Neuronal stem cell (in vitro differentiated cells): ENCODE measurements around the gene NAT10.
"Not testable (repeated sequence)": the region's sequence is repeated elsewhere in the genome, so short reads cannot be mapped to it uniquely, and the experiment has no call there.

Experiments
- DNase-seq: peaks from one replicate; pipeline ENCODE4 v3.0.0-alpha.2; 2013; ENCODE audit warnings: low spot score
- H2AFZ ChIP-seq: one replicate; pipeline ENCODE4 v1.6.1; 2013; ENCODE audit warnings: mild to moderate bottlenecking, low read length, inconsistent platforms
- H2AK5ac ChIP-seq: 2 replicates; pipeline ENCODE4 v1.6.1; 2013; ENCODE audit warnings: low read depth, mild to moderate bottlenecking, inconsistent platforms, low read length, moderate library complexity, mixed read lengths
- H2BK120ac ChIP-seq: 2 replicates; pipeline ENCODE4 v1.6.1; 2013; ENCODE audit warnings: low read depth, mild to moderate bottlenecking, inconsistent platforms, low read length, moderate library complexity, mixed read lengths
- H2BK12ac ChIP-seq: one replicate; pipeline ENCODE4 v1.6.1; 2013; ENCODE audit warnings: low read length, inconsistent platforms
- H2BK15ac ChIP-seq: 2 replicates; pipeline ENCODE4 v1.6.1; 2013; ENCODE audit warnings: mild to moderate bottlenecking, low read length, inconsistent platforms, mixed read lengths
- H2BK5ac ChIP-seq: one replicate; pipeline ENCODE4 v1.6.1; 2013; ENCODE audit warnings: inconsistent platforms, mild to moderate bottlenecking, low read length, moderate library complexity
- H3K14ac ChIP-seq: one replicate; pipeline ENCODE4 v1.6.1; 2013; ENCODE audit warnings: low read length, inconsistent platforms
- H3K18ac ChIP-seq: 2 replicates; pipeline ENCODE4 v1.6.1; 2013; ENCODE audit warnings: low read length, inconsistent platforms
- H3K23ac ChIP-seq: 2 replicates; pipeline ENCODE4 v1.6.1; 2013; ENCODE audit warnings: low read depth, mild to moderate bottlenecking, mixed read lengths, low read length, inconsistent platforms; ENCODE audit not compliant: poor library complexity
- H3K27ac ChIP-seq: replicated peaks from 3 replicates; pipeline ENCODE4 v1.5.1; 2013; ENCODE audit warnings: low read length, inconsistent platforms
- H3K27me3 ChIP-seq, 3 experiments: 2 replicates each; pipeline ENCODE4 v1.6.1; 2013; ENCODE audit warnings: low read length in 3 of 3, mild to moderate bottlenecking in 2 of 3, inconsistent platforms in 1 of 3, low read depth in 1 of 3, mixed read lengths in 1 of 3, moderate library complexity in 1 of 3; ENCODE audit not compliant: control insufficient read depth in 3 of 3, insufficient read depth in 3 of 3
- H3K36me3 ChIP-seq, 2 donors: replicated peaks in 1 of 2; 2 replicates each; pipeline ENCODE4 v1.6.1; 2013; ENCODE audit warnings: low read length in 2 of 2; ENCODE audit not compliant: control insufficient read depth in 2 of 2, insufficient read depth in 2 of 2
- H3K4ac ChIP-seq: 2 replicates; pipeline ENCODE4 v1.6.1; 2013; ENCODE audit warnings: inconsistent platforms, mild to moderate bottlenecking, low read length, moderate library complexity
- H3K4me1 ChIP-seq, 2 donors: 1 replicate in 1 of 2; 2 replicates in 1 of 2; pipeline ENCODE4 v1.6.1; 2013; ENCODE audit warnings: low read length in 2 of 2, low read depth in 1 of 2; ENCODE audit not compliant: control insufficient read depth in 2 of 2, insufficient read depth in 1 of 2
- H3K4me2 ChIP-seq: one replicate; pipeline ENCODE4 v1.6.1; 2013; ENCODE audit warnings: mild to moderate bottlenecking, low read length, inconsistent platforms; ENCODE audit not compliant: insufficient read depth, poor library complexity, severe bottlenecking
- H3K4me3 ChIP-seq, 2 donors: 2 replicates each; pipeline ENCODE4 v1.5.1; 2013; ENCODE audit warnings: low read length in 2 of 2, mild to moderate bottlenecking in 2 of 2, inconsistent platforms in 1 of 2, moderate library complexity in 1 of 2
- H3K79me1 ChIP-seq: one replicate; pipeline ENCODE4 v1.6.1; 2013; ENCODE audit warnings: low read depth, mild to moderate bottlenecking, inconsistent platforms, low read length, moderate library complexity
- H3K9ac ChIP-seq: one replicate; pipeline ENCODE4 v1.6.1; 2013; ENCODE audit warnings: mild to moderate bottlenecking, low read depth, low read length, inconsistent platforms; ENCODE audit not compliant: poor library complexity
- H3K9me3 ChIP-seq, 2 donors: replicated peaks in 1 of 2; 2 replicates each; pipeline versions ENCODE3 to v1.6.1; 2013; ENCODE audit warnings: low read length in 2 of 2, mild to moderate bottlenecking in 2 of 2, inconsistent platforms in 1 of 2, low read depth in 1 of 2, mixed read lengths in 1 of 2, moderate library complexity in 1 of 2; ENCODE audit not compliant: control insufficient read depth in 2 of 2, insufficient read depth in 1 of 2
- H4K8ac ChIP-seq: one replicate; pipeline ENCODE4 v1.6.1; 2013; ENCODE audit warnings: low read depth, mild to moderate bottlenecking, inconsistent platforms, low read length, moderate library complexity
- H4K91ac ChIP-seq: one replicate; pipeline ENCODE4 v1.6.1; 2013; ENCODE audit warnings: low read length, low read depth, mild to moderate bottlenecking, inconsistent platforms; ENCODE audit not compliant: poor library complexity
- whole genome bisulfite sequencing, 2 donors: extraction: QIAGEN DNeasy Blood & Tissue Kit; methylation state at CpG; one replicate each; pipeline ENCODE4 v1.1.7; 2013; ENCODE audit warnings: missing lambda C conversion rate in 2 of 2, mixed read lengths in 1 of 2; ENCODE audit not compliant: insufficient read length in 2 of 2, insufficient replicate concordance in 1 of 2; ENCODE audit errors: extremely low coverage in 2 of 2; 5-methylcytosine and 5-hydroxymethylcytosine counted together

NAT10 gene

GRCh38 chr11:34065505-34066203, 39.8 kb upstream of the NAT10 start:
- Histone ChIP-seq H3K27ac (no peak overlapping the region), H3K9ac (no peak overlapping the region), H2BK5ac (no peak overlapping the region), H3K14ac (no peak overlapping the region), H3K18ac (no peak overlapping the region), H3K9me3 (no peaks in the 10 kb centered on the region), H2BK15ac (no peak overlapping the region), H3K23ac (no peak overlapping the region), H3K4me2 (no peak overlapping the region), H3K27me3 (no peaks in the 10 kb centered on the region), H2AFZ (no peak overlapping the region), H2AK5ac (no peak overlapping the region), H3K36me3 (peaks cover 6 to 87% of the 10 kb centered on the region in 2 donors), H3K79me1 (peaks cover 1% of the 10 kb centered on the region), H4K91ac (no peak overlapping the region), H2BK120ac (no peak overlapping the region), H3K4ac (no peak overlapping the region), H3K4me1 (no peaks in the 10 kb centered on the region), H2BK12ac (no peak overlapping the region), H3K4me3 (no peak overlapping the region), H4K8ac (no peak overlapping the region)
- DNase-seq, result no peak
- WGBS, 2 donors, result no CpG with 5 or more reads among the region's 6 CpGs

DNA sequence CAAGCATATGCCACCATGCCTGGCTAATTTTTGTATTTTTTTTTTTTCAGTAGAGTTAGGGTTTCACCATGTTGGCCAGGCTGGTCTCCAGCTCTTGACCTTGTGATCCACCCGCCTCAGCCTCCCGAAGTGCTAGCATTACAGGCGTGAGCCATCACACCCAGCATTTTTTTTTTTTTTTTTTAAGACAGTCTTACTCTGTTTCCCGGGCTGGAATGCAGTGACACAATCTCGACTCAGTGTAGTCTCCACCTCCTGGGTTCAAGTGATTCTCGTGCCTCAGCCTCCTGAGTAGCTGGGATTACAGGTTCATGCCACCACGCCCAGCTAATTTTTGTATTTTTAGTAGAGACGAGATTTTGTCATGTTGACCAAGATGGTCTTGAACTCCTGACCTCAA, 38.7 kb upstream of the NAT10 start:
- not testable (repeated sequence) for H3K4me3 ChIP-seq, H3K27me3 ChIP-seq, H3K4me1 ChIP-seq, H3K14ac ChIP-seq, H2AK5ac ChIP-seq, H3K27ac ChIP-seq, H3K18ac ChIP-seq, H4K91ac ChIP-seq, H3K9ac ChIP-seq, H3K4ac ChIP-seq, H3K23ac ChIP-seq, H2BK120ac ChIP-seq, DNase-seq, H2BK12ac ChIP-seq, H3K4me2 ChIP-seq, H3K9me3 ChIP-seq, H2AFZ ChIP-seq, H3K79me1 ChIP-seq, H2BK15ac ChIP-seq, H4K8ac ChIP-seq, H2BK5ac ChIP-seq
- no CpG with 5 or more reads among the region's 8 CpGs for WGBS, 2 donors
- peaks cover 9 to 86% of the 10 kb centered on the region in 2 donors for H3K36me3 ChIP-seq

GRCh38 chr11:34067383-34068065, 37.9 kb upstream of the NAT10 start:
- H3K14ac ChIP-seq, result no peak overlapping the region

DNA sequence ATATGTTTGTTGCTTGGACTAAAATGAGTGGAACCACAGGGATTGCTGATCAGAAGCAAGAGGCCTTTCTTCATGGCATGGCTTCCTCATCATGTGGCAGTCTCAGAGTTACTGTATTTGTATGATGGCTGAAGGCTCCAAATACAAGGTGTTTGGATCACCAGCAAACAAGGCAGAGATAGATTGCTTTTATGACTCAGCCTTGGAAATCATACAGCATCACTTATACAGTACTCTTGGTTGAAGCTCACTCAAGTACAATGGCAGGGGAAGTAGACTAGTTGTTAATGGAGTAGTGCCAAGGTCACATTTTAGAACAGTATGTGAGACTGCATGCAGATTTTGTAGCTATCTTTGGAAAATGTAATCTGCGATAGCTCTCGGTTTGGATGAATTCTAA, 37.3 kb upstream of the NAT10 start:
- H3K9ac ChIP-seq, result no peak overlapping the region
- H2BK5ac ChIP-seq, result no peak overlapping the region
- no peak overlapping the region for H2AK5ac ChIP-seq
- no peak overlapping the region for H4K91ac ChIP-seq
- no peak overlapping the region for H3K18ac ChIP-seq
- no peaks in the 10 kb centered on the region for H3K9me3 ChIP-seq
- no peak overlapping the region for H2BK120ac ChIP-seq
- DNase-seq, result no peak
- H2BK12ac ChIP-seq, result no peak overlapping the region
- H4K8ac ChIP-seq, result no peak overlapping the region
- no peak overlapping the region for H3K4me2 ChIP-seq
- no peaks in the 10 kb centered on the region for H3K27me3 ChIP-seq
- no CpG with 5 or more reads among the region's 2 CpGs for WGBS, 2 donors
- H3K4me1 ChIP-seq, result no peaks in the 10 kb centered on the region
- H3K36me3 ChIP-seq, result peaks cover 10 to 89% of the 10 kb centered on the region in 2 donors
- H2BK15ac ChIP-seq, result no peak overlapping the region
- H3K4ac ChIP-seq, result no peak overlapping the region
- peaks cover 1% of the 10 kb centered on the region for H3K79me1 ChIP-seq
- no peak overlapping the region for H3K14ac ChIP-seq
- no peak overlapping the region for H3K4me3 ChIP-seq
- no peak overlapping the region for H3K23ac ChIP-seq
- no peak overlapping the region for H3K27ac ChIP-seq
- no peak overlapping the region for H2AFZ ChIP-seq

More at GRCh38 chr11:34067383-34068065, 37.9 kb upstream of the NAT10 start:
- no peaks in the 10 kb centered on the region for H3K9me3 ChIP-seq
- no peak overlapping the region for H2AK5ac ChIP-seq
- H3K4me2 ChIP-seq, result no peak overlapping the region
- H3K4me3 ChIP-seq, result no peak overlapping the region
- H3K23ac ChIP-seq, result no peak overlapping the region
- no peak overlapping the region for H3K18ac ChIP-seq
- no peak overlapping the region for H2BK5ac ChIP-seq
- H3K27ac ChIP-seq, result no peak overlapping the region
- H3K4ac ChIP-seq, result no peak overlapping the region
- H4K8ac ChIP-seq, result no peak overlapping the region
- no peaks in the 10 kb centered on the region for H3K27me3 ChIP-seq
- no peak overlapping the region for H3K9ac ChIP-seq
- H2BK120ac ChIP-seq, result no peak overlapping the region
- no peaks in the 10 kb centered on the region for H3K4me1 ChIP-seq
- peaks cover 9 to 89% of the 10 kb centered on the region in 2 donors for H3K36me3 ChIP-seq
- no CpG with 5 or more reads among the region's 7 CpGs for WGBS, 2 donors
- no peak for DNase-seq
- no peak overlapping the region for H4K91ac ChIP-seq
- no peak overlapping the region for H2BK15ac ChIP-seq
- no peak overlapping the region for H2AFZ ChIP-seq
- H3K79me1 ChIP-seq, result peaks cover 1% of the 10 kb centered on the region
- H2BK12ac ChIP-seq, result no peak overlapping the region
